GM12878 (cell line): ENCODE measurements around the gene DCLK2.

ENCODE experiments used
- BHLHE40 ChIP-seq, 2 experiments: fragments of 450-650 bp in 1 of 2; IDR thresholded peaks; 2 replicates each; pipeline ENCODE4 v1.6.1; 2011 to 2017; ENCODE audit warnings: low read depth in 2 of 2, borderline replicate concordance in 1 of 2, improper control_type of control experiment in 1 of 2, low read length in 1 of 2, mild to moderate bottlenecking in 1 of 2
- FOXM1 ChIP-seq: IDR thresholded peaks from 2 replicates; pipeline ENCODE4 v1.6.1; 2012; ENCODE audit warnings: low read depth, mild to moderate bottlenecking, inconsistent platforms, low read length, moderate library complexity
- RCOR1 ChIP-seq: conservative IDR thresholded peaks from 2 replicates; pipeline ENCODE4 v1.6.1; 2012; ENCODE audit warnings: low read depth, low read length, improper control_type of control experiment
- TAF1 ChIP-seq: IDR thresholded peaks from 2 replicates; pipeline ENCODE4 v1.6.1; 2011; ENCODE audit warnings: mild to moderate bottlenecking, low read depth, low read length, borderline replicate concordance
- TBL1XR1 ChIP-seq: IDR thresholded peaks from 2 replicates; pipeline ENCODE4 v1.6.1; 2012; ENCODE audit warnings: low read depth, low read length, improper control_type of control experiment
- YY1 ChIP-seq: IDR thresholded peaks from 2 replicates; pipeline ENCODE4 v1.6.1; 2011; ENCODE audit warnings: low read depth, mild to moderate bottlenecking, low read length
- ZNF274 ChIP-seq: IDR thresholded peaks from one replicate; pipeline ENCODE4 v1.8.0; 2011; ENCODE audit not compliant: insufficient read length, insufficient read depth
- TF ChIP-seq, protein P1 (sequence below), 3 experiments: IDR thresholded peaks in 2 of 3; conservative IDR thresholded peaks in 1 of 3; 2 replicates each; pipeline ENCODE4 v1.5.1; 2011; ENCODE audit warnings: low read depth in 3 of 3, low read length in 3 of 3, mild to moderate bottlenecking in 3 of 3, control low read depth in 2 of 3, moderate library complexity in 2 of 3, inconsistent platforms in 1 of 3, mixed read lengths in 1 of 3; ENCODE audit not compliant: control insufficient read depth in 2 of 3, insufficient read depth in 1 of 3; ENCODE audit errors: extremely low read depth in 1 of 3

DNA sequence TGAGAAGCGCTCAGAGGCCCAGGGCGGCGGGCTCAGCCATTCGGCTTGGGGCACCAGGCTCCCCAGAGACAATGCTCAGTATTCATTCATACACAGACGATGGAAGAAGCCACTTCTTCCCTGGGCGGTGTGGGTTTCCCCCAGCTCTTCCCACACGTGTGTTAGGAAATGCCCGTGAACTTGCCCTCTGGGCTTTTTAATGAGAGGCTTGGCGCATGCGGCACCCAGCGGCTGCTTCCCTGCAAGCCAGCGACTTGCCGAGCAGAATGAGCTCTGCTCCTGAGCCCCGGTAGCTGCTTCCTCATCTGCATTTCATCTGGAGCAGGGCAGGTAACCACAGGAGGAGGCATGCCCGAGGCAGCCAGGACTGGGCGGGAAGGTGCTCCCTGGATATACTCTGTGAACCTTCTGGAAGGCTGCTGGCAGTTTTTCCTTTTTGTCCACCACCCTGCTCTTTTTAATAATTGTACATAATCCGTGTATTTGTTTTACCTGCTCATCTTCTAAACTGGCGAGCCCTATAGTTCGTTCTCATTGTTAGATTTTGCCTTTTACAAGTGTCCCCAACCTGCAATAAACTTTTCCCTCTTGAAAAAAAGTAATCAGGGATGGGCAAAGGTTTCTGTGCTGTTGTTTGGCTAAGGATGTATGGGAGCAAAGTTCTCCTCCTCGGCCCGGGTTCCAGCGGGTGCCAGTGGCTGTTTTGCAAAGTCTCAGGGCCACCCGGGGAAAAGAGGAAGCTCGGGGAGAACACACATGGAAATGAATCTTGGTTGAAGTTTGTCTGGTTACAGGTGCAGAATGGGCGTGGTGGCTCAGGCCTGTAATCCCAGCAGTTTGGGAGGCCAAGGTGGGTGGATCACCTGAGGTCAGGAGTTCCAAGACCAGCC lies 178.8 kb downstream of the DCLK2 start:
- TF ChIP-seq BHLHE40 (IDR thresholded peaks at IDR 0.05; ENCODE audit: borderline replicate concordance in 1 of 2, low read depth in 2 of 2, low read length in 1 of 2) (no peak), TBL1XR1 (no peak), YY1 (no peak), TAF1 (no peak), FOXM1 (no peak), ZNF274 (no peak), RCOR1 (no peak)
- TF ChIP-seq, protein P1, sequence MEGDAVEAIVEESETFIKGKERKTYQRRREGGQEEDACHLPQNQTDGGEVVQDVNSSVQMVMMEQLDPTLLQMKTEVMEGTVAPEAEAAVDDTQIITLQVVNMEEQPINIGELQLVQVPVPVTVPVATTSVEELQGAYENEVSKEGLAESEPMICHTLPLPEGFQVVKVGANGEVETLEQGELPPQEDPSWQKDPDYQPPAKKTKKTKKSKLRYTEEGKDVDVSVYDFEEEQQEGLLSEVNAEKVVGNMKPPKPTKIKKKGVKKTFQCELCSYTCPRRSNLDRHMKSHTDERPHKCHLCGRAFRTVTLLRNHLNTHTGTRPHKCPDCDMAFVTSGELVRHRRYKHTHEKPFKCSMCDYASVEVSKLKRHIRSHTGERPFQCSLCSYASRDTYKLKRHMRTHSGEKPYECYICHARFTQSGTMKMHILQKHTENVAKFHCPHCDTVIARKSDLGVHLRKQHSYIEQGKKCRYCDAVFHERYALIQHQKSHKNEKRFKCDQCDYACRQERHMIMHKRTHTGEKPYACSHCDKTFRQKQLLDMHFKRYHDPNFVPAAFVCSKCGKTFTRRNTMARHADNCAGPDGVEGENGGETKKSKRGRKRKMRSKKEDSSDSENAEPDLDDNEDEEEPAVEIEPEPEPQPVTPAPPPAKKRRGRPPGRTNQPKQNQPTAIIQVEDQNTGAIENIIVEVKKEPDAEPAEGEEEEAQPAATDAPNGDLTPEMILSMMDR (IDR thresholded peaks at IDR 0.05 in 2 of 3, conservative IDR thresholded peaks at IDR 0.05 in 1 of 3; ENCODE audit: control insufficient read depth in 2 of 3, extremely low read depth in 1 of 3, insufficient read depth in 1 of 3, low read depth in 3 of 3, low read length in 3 of 3), result no peak
